ENCODE measurements around the gene VWA8. TPM values are rescaled to one million over a fixed set of nuclear protein-coding genes. Genes with fewer than 3 reads are reported as not detected.

The VWA8 gene
- polyA plus RNA-seq, 1 experiment = 12.4 TPM

DNA sequence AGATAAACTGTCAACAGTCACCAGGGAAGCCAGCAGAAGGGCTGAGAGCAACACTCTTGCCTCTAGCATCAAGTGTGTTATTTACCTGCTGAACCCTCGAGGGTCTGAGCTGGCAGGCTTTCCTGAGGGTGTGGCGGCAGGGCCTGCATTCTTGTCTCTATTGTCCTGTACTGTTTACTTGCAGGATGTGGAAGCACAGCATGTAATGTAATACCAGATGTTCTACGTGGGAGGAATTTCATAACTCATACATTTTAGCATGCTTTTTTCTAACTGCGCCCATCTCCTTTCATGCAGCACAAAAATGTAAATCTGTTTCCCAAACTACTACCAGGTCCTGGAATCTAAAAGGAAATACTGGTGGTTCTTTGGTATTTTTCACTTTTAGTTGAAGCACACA is 350.5 kb downstream of the VWA8 start:
- Histone ChIP-seq H3K27me3 (ENCODE audit: control insufficient read depth, insufficient read depth, low read length) (no peaks in the 10 kb centered on the region), H3K4me3 (ENCODE audit: low read depth, low read length) (no peak overlapping the region), H3K9me3 (ENCODE audit: control insufficient read depth, insufficient read depth, low read length) (no peaks in the 10 kb centered on the region), H3K27ac (ENCODE audit: low read depth, low read length) (peak overlapping the region; percentile 97)
- TF ChIP-seq, protein P1, sequence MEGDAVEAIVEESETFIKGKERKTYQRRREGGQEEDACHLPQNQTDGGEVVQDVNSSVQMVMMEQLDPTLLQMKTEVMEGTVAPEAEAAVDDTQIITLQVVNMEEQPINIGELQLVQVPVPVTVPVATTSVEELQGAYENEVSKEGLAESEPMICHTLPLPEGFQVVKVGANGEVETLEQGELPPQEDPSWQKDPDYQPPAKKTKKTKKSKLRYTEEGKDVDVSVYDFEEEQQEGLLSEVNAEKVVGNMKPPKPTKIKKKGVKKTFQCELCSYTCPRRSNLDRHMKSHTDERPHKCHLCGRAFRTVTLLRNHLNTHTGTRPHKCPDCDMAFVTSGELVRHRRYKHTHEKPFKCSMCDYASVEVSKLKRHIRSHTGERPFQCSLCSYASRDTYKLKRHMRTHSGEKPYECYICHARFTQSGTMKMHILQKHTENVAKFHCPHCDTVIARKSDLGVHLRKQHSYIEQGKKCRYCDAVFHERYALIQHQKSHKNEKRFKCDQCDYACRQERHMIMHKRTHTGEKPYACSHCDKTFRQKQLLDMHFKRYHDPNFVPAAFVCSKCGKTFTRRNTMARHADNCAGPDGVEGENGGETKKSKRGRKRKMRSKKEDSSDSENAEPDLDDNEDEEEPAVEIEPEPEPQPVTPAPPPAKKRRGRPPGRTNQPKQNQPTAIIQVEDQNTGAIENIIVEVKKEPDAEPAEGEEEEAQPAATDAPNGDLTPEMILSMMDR (IDR thresholded peaks at IDR 0.05; ENCODE audit: low read depth, low read length) = no peak
- peak; percentile 94 for DNase-seq (ENCODE audit: low read depth, low spot score)
- ChIA-PET CTCF (interaction anchor here (1.3 kb wide), 1 partner anchor 43 kb away, joined by 4 read pairs; no protein-coding TSS in a partner anchor), POLR2A (interaction anchor here (1.0 to 1.2 kb wide), 3 partner anchors 14 to 153 kb away, joined by 3 to 4 read pairs (median 4); partner anchors contain the start of gene RGCC)

DNA sequence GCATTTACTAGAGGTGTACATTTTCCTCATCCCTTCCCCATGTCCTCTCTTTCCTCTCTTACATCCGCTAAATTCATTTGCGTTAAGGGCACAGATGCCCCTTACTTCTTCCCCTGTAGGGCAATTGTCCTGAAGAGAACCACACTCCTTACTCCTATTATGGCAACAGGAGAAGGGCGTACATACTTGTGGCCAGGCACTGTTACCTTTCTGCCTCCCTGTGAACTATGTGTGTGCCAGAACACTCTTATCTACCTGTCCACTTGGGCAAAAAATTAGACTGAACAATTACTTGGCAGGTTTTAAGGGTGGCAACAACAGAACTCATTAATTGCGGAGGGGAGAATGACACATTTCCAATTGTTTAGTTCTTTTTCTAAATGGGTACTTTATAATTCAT is 351.1 kb downstream of the VWA8 start:
- H3K27me3 ChIP-seq (ENCODE audit: control insufficient read depth, insufficient read depth, low read length) = no peaks in the 10 kb centered on the region
- peak overlapping the region; percentile 92 for H3K27ac ChIP-seq (ENCODE audit: low read depth, low read length)
- no peak overlapping the region for H3K4me3 ChIP-seq (ENCODE audit: low read depth, low read length)
- ChIA-PET CTCF (no interaction called here), POLR2A (interaction anchor here (1.1 kb wide), 1 partner anchor 152 kb away, joined by 4 read pairs; the partner anchor contains the start of gene RGCC)
- TF ChIP-seq, protein P1 (IDR thresholded peaks at IDR 0.05; ENCODE audit: low read depth, low read length) = no peak
- H3K9me3 ChIP-seq (ENCODE audit: control insufficient read depth, insufficient read depth, low read length) = no peaks in the 10 kb centered on the region
- no peak for DNase-seq (ENCODE audit: low read depth, low spot score)

DNA sequence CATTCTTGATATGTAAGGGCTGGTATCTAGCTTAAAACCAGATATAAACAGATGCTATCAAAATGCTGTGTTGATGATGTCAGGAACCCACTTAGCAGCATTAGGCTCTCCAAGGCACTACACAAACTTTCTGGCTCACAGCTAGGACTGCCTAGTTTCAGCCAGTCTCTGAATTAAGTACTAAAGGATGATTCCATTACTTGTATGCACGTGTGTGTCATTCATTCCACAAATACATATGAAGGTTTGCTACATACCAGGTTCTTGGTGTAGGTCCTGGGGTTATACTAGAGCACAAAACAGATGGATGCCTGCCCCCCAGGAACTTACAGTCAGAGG is 352.1 kb downstream of the VWA8 start:
- Histone ChIP-seq H3K27ac (ENCODE audit: low read depth, low read length) (peak overlapping the region; percentile 47), H3K9me3 (ENCODE audit: control insufficient read depth, insufficient read depth, low read length) (no peaks in the 10 kb centered on the region), H3K4me3 (ENCODE audit: low read depth, low read length) (no peak overlapping the region), H3K27me3 (ENCODE audit: control insufficient read depth, insufficient read depth, low read length) (no peaks in the 10 kb centered on the region)
- no peak for DNase-seq (ENCODE audit: low read depth, low spot score)
- ChIA-PET CTCF (interaction anchor here (0.5 to 1.3 kb wide), 2 partner anchors 44 to 46 kb away, joined by 3 to 4 read pairs; no protein-coding TSS in a partner anchor), POLR2A (interaction anchor here (0.5 to 1.0 kb wide), 4 partner anchors 45 to 102 kb away, joined by 3 to 4 read pairs (median 4); no protein-coding TSS in a partner anchor)
- TF ChIP-seq, protein P1 (IDR thresholded peaks at IDR 0.05; ENCODE audit: low read depth, low read length) = no peak

DNA sequence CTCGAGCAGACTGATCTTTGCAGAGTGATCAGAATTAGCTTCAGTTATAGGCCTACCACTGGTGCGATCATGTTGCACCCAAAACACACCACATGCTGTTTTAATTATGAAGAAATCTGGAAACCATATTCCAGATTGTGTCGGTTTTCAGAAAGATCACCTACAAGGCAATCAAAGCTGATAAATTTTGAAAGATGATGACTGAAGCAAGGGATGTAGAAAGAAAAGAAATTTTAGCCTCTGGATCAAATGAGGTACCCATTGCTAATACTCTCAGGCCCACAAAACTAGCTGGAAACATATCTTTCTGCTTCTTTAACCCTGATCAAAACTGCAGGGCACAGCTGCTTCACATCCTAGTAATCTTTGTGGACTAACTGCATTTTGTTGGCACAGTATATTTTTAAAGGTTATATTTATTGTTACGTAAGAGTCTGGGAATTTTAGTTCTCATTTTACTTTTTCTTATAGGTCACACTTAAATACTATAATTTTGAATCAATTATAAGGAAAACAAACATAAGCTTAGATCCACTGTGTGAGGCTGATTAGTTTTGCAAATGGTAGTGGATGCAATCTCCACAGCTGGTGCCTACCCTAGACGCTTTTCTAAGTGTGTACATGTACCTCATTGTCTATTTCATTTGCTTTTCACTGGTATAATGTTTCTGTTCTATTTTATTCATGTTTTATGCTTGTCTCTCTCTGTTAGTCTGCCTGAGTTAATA is 352.6 kb downstream of the VWA8 start:
- H3K4me3 ChIP-seq (ENCODE audit: low read depth, low read length) = no peak overlapping the region
- POLR2A ChIA-PET = interaction anchor here (0.5 to 1.0 kb wide), 5 partner anchors 9 to 102 kb away, joined by 3 to 5 read pairs (median 4); no protein-coding TSS in a partner anchor
- peak overlapping the region; percentile 47 for H3K27ac ChIP-seq (ENCODE audit: low read depth, low read length)
- no peaks in the 10 kb centered on the region for H3K27me3 ChIP-seq (ENCODE audit: control insufficient read depth, insufficient read depth, low read length)
- TF ChIP-seq, protein P1 (IDR thresholded peaks at IDR 0.05; ENCODE audit: low read depth, low read length) = no peak
- CTCF ChIA-PET = interaction anchor here (0.5 to 1.3 kb wide), 2 partner anchors 45 to 47 kb away, joined by 3 to 4 read pairs; no protein-coding TSS in a partner anchor
- no peaks in the 10 kb centered on the region for H3K9me3 ChIP-seq (ENCODE audit: control insufficient read depth, insufficient read depth, low read length)
- no peak for DNase-seq (ENCODE audit: low read depth, low spot score)

DNA sequence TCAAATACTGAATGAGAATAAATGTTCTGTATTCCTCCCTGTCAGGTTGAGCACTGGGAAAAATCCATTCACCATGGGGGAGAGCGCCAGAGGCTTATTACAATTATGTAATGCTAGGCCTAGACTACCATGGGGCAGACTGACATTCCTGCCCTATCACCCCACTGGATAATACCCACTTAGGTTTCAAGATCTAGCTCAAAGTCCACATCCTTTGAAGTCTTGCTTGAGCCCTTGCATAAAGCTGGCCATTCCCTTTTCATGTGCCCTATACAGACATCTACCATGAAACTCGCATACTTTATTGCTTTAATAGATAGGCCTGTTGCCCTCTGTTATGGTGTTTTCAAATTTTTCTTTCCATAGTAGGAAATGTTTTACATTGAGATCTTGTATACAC is 354.3 kb downstream of the VWA8 start:
- no peak for DNase-seq (ENCODE audit: low read depth, low spot score)
- ChIA-PET CTCF (no interaction called here), POLR2A (interaction anchor here (0.6 kb wide), 1 partner anchor 37 kb away, joined by 3 read pairs; no protein-coding TSS in a partner anchor)
- no peaks in the 10 kb centered on the region for H3K9me3 ChIP-seq (ENCODE audit: control insufficient read depth, insufficient read depth, low read length)
- no peaks in the 10 kb centered on the region for H3K27me3 ChIP-seq (ENCODE audit: control insufficient read depth, insufficient read depth, low read length)
- no peak overlapping the region for H3K4me3 ChIP-seq (ENCODE audit: low read depth, low read length)
- no peak overlapping the region for H3K27ac ChIP-seq (ENCODE audit: low read depth, low read length)
- TF ChIP-seq, protein P1 (IDR thresholded peaks at IDR 0.05; ENCODE audit: low read depth, low read length) = no peak
